ENCODE results near the gene PAF1.

DNA sequence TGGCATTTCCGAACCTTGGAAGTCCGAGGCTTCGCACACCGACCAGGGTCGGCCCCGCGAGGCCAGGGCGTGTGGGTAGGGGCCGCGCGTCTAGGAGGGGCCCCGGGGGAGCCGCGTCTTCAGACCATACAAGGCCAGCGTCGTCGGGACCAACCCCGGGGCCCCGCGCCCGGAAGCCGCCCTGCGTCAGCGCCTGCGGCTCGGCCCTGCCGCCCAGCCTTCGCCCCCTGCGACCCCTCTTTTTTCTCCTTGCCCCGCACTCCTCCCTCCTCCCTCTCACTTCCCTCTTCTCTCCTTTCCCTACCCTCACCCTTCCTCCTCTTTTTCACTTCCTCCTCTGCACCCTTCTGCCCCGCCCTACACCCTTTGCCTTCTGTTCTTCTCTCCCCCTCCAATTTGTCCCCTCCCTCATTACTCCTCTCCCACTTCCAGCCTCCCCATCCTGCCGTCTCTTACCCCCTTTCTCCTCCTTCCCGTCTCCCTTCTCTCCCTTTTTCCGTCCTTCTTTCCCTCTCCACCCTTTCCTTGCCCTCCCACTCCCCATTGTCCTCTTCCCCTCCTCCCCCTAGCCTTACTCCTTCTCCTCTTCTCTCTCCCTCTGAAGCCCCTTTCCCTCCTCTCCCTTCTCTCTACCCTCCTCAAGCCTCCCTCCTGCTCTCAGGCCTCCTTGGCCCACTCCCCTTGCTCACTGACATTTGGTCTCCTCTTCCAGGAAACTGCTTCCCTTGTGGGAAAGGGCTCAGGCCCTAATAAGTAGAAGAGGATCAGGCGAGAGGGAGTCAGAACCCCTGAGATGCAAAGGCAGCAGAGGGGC, 19.3 kb upstream of the PAF1 start:
- TF ChIP-seq POLR2AphosphoS5 (IDR thresholded peaks at IDR 0.05; ENCODE audit: low read depth, low read length): peak; percentile 89
- peak; percentile 72 for TF ChIP-seq POLR2A (IDR thresholded peaks at IDR 0.05; ENCODE audit: low read depth, low read length)
